ENCODE results near the gene PRLR. TPM values are rescaled to one million over a fixed set of nuclear protein-coding genes. Genes with fewer than 3 reads are reported as not detected.

PRLR gene
- total and polyA plus RNA-seq, 2 of the 13 experiments (the other 11 are each of a cell fraction or from before 2014, with no cell fraction given) = 12.2 to 13.3 TPM

DNA sequence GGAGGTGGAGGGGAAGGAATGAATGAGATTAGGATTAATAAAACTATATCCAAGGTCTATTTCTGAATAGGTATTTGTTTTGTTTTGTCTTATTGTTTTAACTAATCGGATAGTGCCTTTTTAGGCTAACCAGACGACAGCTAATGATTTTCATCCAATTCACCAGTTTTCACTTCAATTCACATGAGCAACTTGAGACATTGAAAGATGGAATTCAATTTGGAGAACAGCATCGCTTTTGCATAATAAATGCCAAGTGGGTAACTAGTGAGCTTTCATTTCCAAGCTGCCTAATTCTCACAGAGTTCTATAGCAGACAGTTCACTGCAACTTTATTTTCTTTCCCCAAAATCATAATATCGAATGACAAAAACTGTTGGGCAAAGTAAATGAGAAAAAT, 187.5 kb downstream of the PRLR start:
- in situ Hi-C loops (cut with HindIII; ENCODE audit: extremely low pct_ligation_motif_present, low pct_unique_long_range_greater_than_20kb) (no loop called here), intact Hi-C loops (cut with micrococcal nuclease; ENCODE audit: unreplicated experiment) (no loop called here)
- Histone ChIP-seq H3K27me3 (ENCODE audit: control insufficient read depth in 1 of 2, insufficient read depth in 2 of 2, low read length in 2 of 2) (no peaks in the 10 kb centered on the region), H3K4me1 (ENCODE audit: insufficient read depth, low read length) (peaks cover 16% of the 10 kb centered on the region), H3K4me2 (ENCODE audit: low read depth, low read length) (no peak overlapping the region), H3K9ac (ENCODE audit: insufficient read depth, low read depth, low read length) (no peak overlapping the region), H3K4me3 (replicated peaks in 1 of 3; ENCODE audit: insufficient read depth in 1 of 3, low read depth in 2 of 3, low read length in 3 of 3) (no peak overlapping the region), H3K27ac (ENCODE audit: extremely low read length, insufficient read depth, low read length) (no peak overlapping the region), H2AFZ (ENCODE audit: low read length) (no peak overlapping the region), H3K9me3 (ENCODE audit: low read length) (no peaks in the 10 kb centered on the region), H3K79me2 (ENCODE audit: insufficient read depth, low read length) (no peaks in the 10 kb centered on the region), H3K36me3 (replicated peaks in 1 of 2; ENCODE audit: control insufficient read depth in 1 of 2, insufficient read depth in 2 of 2, low read length in 2 of 2) (no peaks in the 10 kb centered on the region), H4K20me1 (ENCODE audit: insufficient read depth, low read length) (no peaks in the 10 kb centered on the region)
- ATAC-seq = no peak
- CTCF ChIA-PET (ENCODE audit: low intra/inter-chr PET ratio, low total read pairs) = no interaction called here
- TF ChIP-seq MXD3 (CRISPR knock-in tag; IDR thresholded peaks at IDR 0.05) (no peak), ZNF33A (CRISPR knock-in tag; IDR thresholded peaks at IDR 0.05; ENCODE audit: borderline replicate concordance) (no peak), ZNF670 (CRISPR knock-in tag; IDR thresholded peaks at IDR 0.05; ENCODE audit: borderline replicate concordance) (no peak), ZNF3 (CRISPR knock-in tag; IDR thresholded peaks at IDR 0.05) (no peak), JUND (CRISPR knock-in tag; IDR thresholded peaks at IDR 0.05) (no peak), PCBP1 (IDR thresholded peaks at IDR 0.05; ENCODE audit: borderline replicate concordance, low read depth, low read length) (no peak), NCOA5 (CRISPR knock-in tag; IDR thresholded peaks at IDR 0.05) (no peak), CENPT (CRISPR knock-in tag; IDR thresholded peaks at IDR 0.05; ENCODE audit: low read depth) (no peak), SYNCRIP (IDR thresholded peaks at IDR 0.05; ENCODE audit: insufficient read depth, low read depth, low read length) (no peak), PLRG1 (conservative IDR thresholded peaks at IDR 0.05) (no peak), MEIS2 (CRISPR knock-in tag; IDR thresholded peaks at IDR 0.05) (no peak), ZC3H13 (CRISPR knock-in tag; IDR thresholded peaks at IDR 0.05) (no peak)
- TF ChIP-seq, protein P1, sequence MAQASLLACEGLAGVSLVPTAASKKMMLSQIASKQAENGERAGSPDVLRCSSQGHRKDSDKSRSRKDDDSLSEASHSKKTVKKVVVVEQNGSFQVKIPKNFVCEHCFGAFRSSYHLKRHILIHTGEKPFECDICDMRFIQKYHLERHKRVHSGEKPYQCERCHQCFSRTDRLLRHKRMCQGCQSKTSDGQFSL (CRISPR knock-in tag; IDR thresholded peaks at IDR 0.05) = no peak
- TF ChIP-seq, protein P2, sequence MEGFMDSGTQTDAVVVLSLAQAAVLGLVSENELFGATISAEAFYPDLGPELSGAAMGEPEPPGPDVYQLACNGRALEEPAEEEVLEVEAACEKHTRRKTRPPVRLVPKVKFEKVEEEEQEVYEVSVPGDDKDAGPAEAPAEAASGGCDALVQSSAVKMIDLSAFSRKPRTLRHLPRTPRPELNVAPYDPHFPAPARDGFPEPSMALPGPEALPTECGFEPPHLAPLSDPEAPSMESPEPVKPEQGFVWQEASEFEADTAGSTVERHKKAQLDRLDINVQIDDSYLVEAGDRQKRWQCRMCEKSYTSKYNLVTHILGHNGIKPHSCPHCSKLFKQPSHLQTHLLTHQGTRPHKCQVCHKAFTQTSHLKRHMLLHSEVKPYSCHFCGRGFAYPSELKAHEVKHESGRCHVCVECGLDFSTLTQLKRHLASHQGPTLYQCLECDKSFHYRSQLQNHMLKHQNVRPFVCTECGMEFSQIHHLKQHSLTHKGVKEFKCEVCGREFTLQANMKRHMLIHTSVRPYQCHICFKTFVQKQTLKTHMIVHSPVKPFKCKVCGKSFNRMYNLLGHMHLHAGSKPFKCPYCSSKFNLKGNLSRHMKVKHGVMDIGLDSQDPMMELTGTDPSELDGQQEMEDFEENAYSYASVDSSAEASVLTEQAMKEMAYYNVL (CRISPR knock-in tag; IDR thresholded peaks at IDR 0.05; ENCODE audit: borderline replicate concordance) = no peak
- TF ChIP-seq, protein P3, sequence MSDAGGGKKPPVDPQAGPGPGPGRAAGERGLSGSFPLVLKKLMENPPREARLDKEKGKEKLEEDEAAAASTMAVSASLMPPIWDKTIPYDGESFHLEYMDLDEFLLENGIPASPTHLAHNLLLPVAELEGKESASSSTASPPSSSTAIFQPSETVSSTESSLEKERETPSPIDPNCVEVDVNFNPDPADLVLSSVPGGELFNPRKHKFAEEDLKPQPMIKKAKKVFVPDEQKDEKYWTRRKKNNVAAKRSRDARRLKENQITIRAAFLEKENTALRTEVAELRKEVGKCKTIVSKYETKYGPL (CRISPR knock-in tag; IDR thresholded peaks at IDR 0.05) = no peak
- no TSS peak for BruUV-seq (replicated peaks)
- no peak for DNase-seq (ENCODE audit: low spot score)
- POLR2A ChIA-PET = no interaction called here
- no peak for FAIRE-seq
- WGBS (ENCODE audit: low lambda C conversion rate) = 40% methylated on average over 4 of the region's 4 CpGs
